OCI-LY3 (cell line): Measurements from ENCODE around the gene TFDP1.

Source experiments
- CTCF ChIP-seq: fragments of 200-600, 300-600 bp; sonication (generic); IDR thresholded peaks from 2 replicates; pipeline ENCODE4 v1.5.1; 2014; ENCODE audit warnings: antibody characterized with exemption, low read length, low read depth
- EZH2phosphoT487 ChIP-seq: fragments of 200-600 bp; shearing (Covaris generic); IDR thresholded peaks from 2 replicates; pipeline ENCODE4 v1.6.1; 2018; ENCODE audit warnings: antibody characterized with exemption, mixed run types, low read depth

- TF ChIP-seq CTCF: no peak
- TF ChIP-seq EZH2phosphoT487: no peak
Observed at GRCh38 chr13:113665597-113666328, 81.2 kb downstream of the TFDP1 start.
